ENCODE measurements around the gene ATXN2.
"Not testable (repeated sequence)": the region's sequence is repeated elsewhere in the genome, so short reads cannot be mapped to it uniquely, and the experiment has no call there.

ATXN2 gene

GRCh38 chr12:111570084-111570961 is 28.8 kb downstream of the ATXN2 start:
- no peak for DNase-seq (ENCODE audit: low read depth in 2 of 2)

GRCh38 chr12:111569363-111570083 is 29.6 kb downstream of the ATXN2 start:
- DNase-seq (ENCODE audit: low read depth in 2 of 2) = no peak

GRCh38 chr12:111560844-111561243 is 38.3 kb downstream of the ATXN2 start:
- not testable (repeated sequence) for DNase-seq (ENCODE audit: low read depth in 2 of 2)

- no peak for DNase-seq (ENCODE audit: low read depth in 2 of 2)
These were observed 41.1 kb downstream of the ATXN2 start for GRCh38 chr12:111558107-111558376.

- no peak for DNase-seq (ENCODE audit: low read depth in 2 of 2)
These were observed 41.6 kb downstream of the ATXN2 start for GRCh38 chr12:111557271-111558106.

- DNase-seq (ENCODE audit: low read depth in 2 of 2) = no peak
These were observed 42.4 kb downstream of the ATXN2 start for GRCh38 chr12:111556676-111557075.

GRCh38 chr12:111555313-111555712 is 43.8 kb downstream of the ATXN2 start:
- not testable (repeated sequence) for DNase-seq (ENCODE audit: low read depth in 2 of 2)

- DNase-seq (ENCODE audit: low read depth in 2 of 2) = no peak
These were observed 52.2 kb downstream of the ATXN2 start for GRCh38 chr12:111546758-111547383.

- no peak for DNase-seq (ENCODE audit: low read depth in 2 of 2)
These were observed 52.9 kb downstream of the ATXN2 start for GRCh38 chr12:111546171-111546570.

GRCh38 chr12:111544032-111544431 is 55.1 kb downstream of the ATXN2 start:
- DNase-seq (ENCODE audit: low read depth in 2 of 2) = no peak

- DNase-seq (ENCODE audit: low read depth in 2 of 2) = no peak
These were observed 66.4 kb downstream of the ATXN2 start for GRCh38 chr12:111532751-111533150.

GRCh38 chr12:111529424-111530368 is 69.4 kb downstream of the ATXN2 start:
- peak; percentile 21 to 27 for DNase-seq (ENCODE audit: low read depth in 2 of 2)

GRCh38 chr12:111523587-111524167 is 75.4 kb downstream of the ATXN2 start:
- no peak for DNase-seq (ENCODE audit: low read depth in 2 of 2)

- DNase-seq (ENCODE audit: low read depth in 2 of 2) = no peak
These were observed 77.3 kb downstream of the ATXN2 start for GRCh38 chr12:111521801-111522200.

- no peak for DNase-seq (ENCODE audit: low read depth in 2 of 2)
These were observed 79.2 kb downstream of the ATXN2 start for GRCh38 chr12:111519937-111520336.

- no peak for DNase-seq (ENCODE audit: low read depth in 2 of 2)
These were observed 80.0 kb downstream of the ATXN2 start for GRCh38 chr12:111519083-111519482.

GRCh38 chr12:111507719-111508118 is 91.4 kb downstream of the ATXN2 start:
- not testable (repeated sequence) for DNase-seq (ENCODE audit: low read depth in 2 of 2)

GRCh38 chr12:111507258-111507657 is 91.9 kb downstream of the ATXN2 start:
- not testable (repeated sequence) for DNase-seq (ENCODE audit: low read depth in 2 of 2)

GRCh38 chr12:111506260-111506659 is 92.9 kb downstream of the ATXN2 start:
- DNase-seq (ENCODE audit: low read depth in 2 of 2) = no peak

GRCh38 chr12:111505601-111506036 is 93.5 kb downstream of the ATXN2 start:
- no peak for DNase-seq (ENCODE audit: low read depth in 2 of 2)

Measured in stimulated activated CD8-positive, alpha-beta memory T cell treated with anti-CD3 and anti-CD28 coated beads, Interleukin-15, amount 100 ng/mL, for 4 hours (primary cell).